IMR-90 (cell line): ENCODE measurements around the gene ARNT2.
"Not testable (repeated sequence)": the region's sequence is repeated elsewhere in the genome, so short reads cannot be mapped to it uniquely, and the experiment has no call there.

Experiments used
- MAFK ChIP-seq: IDR thresholded peaks from 2 replicates; pipeline ENCODE4 v1.6.1; 2012; ENCODE audit warnings: low read depth, low read length, improper control_type of control experiment
- POLR2A ChIP-seq: IDR thresholded peaks from 2 replicates; pipeline ENCODE4 v1.6.1; 2012; ENCODE audit warnings: mild to moderate bottlenecking, low read depth, low read length
- RAD21 ChIP-seq: IDR thresholded peaks from 2 replicates; pipeline ENCODE4 v1.6.1; 2012; ENCODE audit warnings: low read length, improper control_type of control experiment
- TF ChIP-seq, protein P1 (sequence below): conservative IDR thresholded peaks from 2 replicates; pipeline ENCODE4 v1.5.1; 2012; ENCODE audit warnings: mild to moderate bottlenecking, low read depth, low read length, improper control_type of control experiment

DNA sequence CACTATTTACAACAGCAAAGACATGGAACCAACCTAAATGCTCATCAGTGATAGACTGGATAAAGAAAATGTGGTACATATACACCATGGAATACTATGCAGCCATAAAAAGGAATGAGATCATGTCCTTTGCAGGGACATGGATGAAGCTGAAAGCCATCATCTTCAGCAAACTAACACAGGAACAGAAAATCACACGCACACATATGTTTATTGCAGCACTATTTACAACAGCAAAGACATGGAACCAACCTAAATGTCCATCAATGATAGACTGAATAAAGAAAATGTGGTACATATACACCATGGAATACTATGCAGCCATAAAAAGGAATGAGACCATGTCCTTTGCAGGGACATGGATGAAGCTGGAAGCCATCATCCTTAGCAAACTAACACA, 13.2 kb upstream of the ARNT2 start:
- TF ChIP-seq, protein P1, sequence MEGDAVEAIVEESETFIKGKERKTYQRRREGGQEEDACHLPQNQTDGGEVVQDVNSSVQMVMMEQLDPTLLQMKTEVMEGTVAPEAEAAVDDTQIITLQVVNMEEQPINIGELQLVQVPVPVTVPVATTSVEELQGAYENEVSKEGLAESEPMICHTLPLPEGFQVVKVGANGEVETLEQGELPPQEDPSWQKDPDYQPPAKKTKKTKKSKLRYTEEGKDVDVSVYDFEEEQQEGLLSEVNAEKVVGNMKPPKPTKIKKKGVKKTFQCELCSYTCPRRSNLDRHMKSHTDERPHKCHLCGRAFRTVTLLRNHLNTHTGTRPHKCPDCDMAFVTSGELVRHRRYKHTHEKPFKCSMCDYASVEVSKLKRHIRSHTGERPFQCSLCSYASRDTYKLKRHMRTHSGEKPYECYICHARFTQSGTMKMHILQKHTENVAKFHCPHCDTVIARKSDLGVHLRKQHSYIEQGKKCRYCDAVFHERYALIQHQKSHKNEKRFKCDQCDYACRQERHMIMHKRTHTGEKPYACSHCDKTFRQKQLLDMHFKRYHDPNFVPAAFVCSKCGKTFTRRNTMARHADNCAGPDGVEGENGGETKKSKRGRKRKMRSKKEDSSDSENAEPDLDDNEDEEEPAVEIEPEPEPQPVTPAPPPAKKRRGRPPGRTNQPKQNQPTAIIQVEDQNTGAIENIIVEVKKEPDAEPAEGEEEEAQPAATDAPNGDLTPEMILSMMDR = not testable (repeated sequence)
- not testable (repeated sequence) for TF ChIP-seq POLR2A, RAD21, MAFK
